ENCODE results near the gene ABCB11. TPM values are rescaled to one million over a fixed set of nuclear protein-coding genes. Genes with fewer than 3 reads are reported as not detected.

ABCB11 gene
- 0.01 to 0.05 TPM (median 0.03 TPM) in 4 of 5 replicates, not detected in the other for total RNA-seq (2022; extraction: Qiagen RNA extraction; ENCODE audit: low read depth)

GRCh38 chr2:169031202-169031601 lies at the start of gene ABCB11:
TSS of gene ABCB11 (minus strand) at chr2:169031324. CDS start at chr2:169018125, 13,199 bp downstream.

GRCh38 chr2:169069341-169069740 lies 38.2 kb upstream of the ABCB11 start, which contains the start of gene DHRS9:
TSS of gene DHRS9 (plus strand) at chr2:169069563. CDS start at chr2:169081582, 12,019 bp downstream.

GRCh38 chr2:168901003-168901402 lies 130.1 kb downstream of the ABCB11 start, which contains the start of gene G6PC2:
TSS of gene G6PC2 (plus strand) at chr2:168901291. CDS start at chr2:168901332, 41 bp downstream.

GRCh38 chr2:168890006-168890782 lies 140.9 kb downstream of the ABCB11 start, which contains the start of gene SPC25:
TSS of gene SPC25 (minus strand) at chr2:168890430. CDS start at chr2:168889519, 911 bp downstream.

Other genes with a start within 250 kb of the ABCB11 start
- 2.2 to 3.0 TPM (median 2.3 TPM) in 5 replicates for gene NOSTRIN, start 228.7 kb downstream of the ABCB11 start, total RNA-seq (2022; extraction: Qiagen RNA extraction; ENCODE audit: low read depth)
- gene SPC25, start 140.9 kb downstream of the ABCB11 start, total RNA-seq (2022; extraction: Qiagen RNA extraction; ENCODE audit: low read depth) = 17.5 to 23.6 TPM (median 19.1 TPM) in 5 replicates
- gene G6PC2, start 130.0 kb downstream of the ABCB11 start, total RNA-seq (2022; extraction: Qiagen RNA extraction; ENCODE audit: low read depth) = not detected in 5 replicates
- 2.7 to 4.2 TPM (median 3.5 TPM) in 5 replicates for gene DHRS9, start 38.2 kb upstream of the ABCB11 start, total RNA-seq (2022; extraction: Qiagen RNA extraction; ENCODE audit: low read depth)

Measured in A549 treated with GW870086 at 1 μM for 4 hours (cell line).